Activated T-cell treated with anti-CD3 and anti-CD28 coated beads for 24 hours (primary cell): ENCODE data around the gene LGR5.
"Not testable (repeated sequence)": the region's sequence is repeated elsewhere in the genome, so short reads cannot be mapped to it uniquely, and the experiment has no call there.

Experiments used
- DNase-seq: peaks from one replicate; pipeline ENCODE4 v3.0.0-alpha.2; 2020; ENCODE audit warnings: low read depth

Gene LGR5

GRCh38 chr12:71551529-71551928 lies 111.9 kb downstream of the LGR5 start:
- DNase-seq = no peak

DNA sequence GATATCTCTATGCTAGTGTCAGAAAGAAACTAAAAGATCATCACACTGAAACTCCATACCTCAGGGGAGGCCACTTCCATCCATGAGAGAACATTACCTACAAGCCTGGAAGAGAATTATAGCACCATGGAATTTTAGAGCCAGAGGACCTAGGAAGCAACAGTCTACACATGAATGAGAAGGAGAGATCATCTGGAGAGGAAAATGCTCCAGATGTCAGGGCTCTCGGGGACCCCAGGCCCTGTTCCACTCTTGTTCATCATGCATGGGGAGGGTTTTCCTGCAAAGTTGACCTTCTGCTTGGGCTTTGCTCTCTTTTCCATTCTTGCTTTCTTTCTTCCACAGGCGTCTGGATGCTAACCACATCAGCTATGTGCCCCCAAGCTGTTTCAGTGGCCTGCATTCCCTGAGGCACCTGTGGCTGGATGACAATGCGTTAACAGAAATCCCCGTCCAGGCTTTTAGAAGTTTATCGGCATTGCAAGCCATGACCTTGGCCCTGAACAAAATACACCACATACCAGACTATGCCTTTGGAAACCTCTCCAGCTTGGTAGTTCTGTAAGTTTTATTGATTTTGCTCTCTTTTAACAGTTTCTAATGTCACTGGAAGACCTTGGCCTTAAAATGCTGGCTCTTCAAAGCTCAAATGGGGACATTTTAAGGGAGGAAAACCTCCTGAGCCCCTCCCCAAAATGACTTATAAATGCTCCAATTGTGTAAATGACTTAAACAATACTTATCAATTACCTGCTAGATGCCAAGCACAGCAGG lies 113.3 kb downstream of the LGR5 start:
- no peak for DNase-seq

GRCh38 chr12:71555191-71555590 lies 115.6 kb downstream of the LGR5 start:
- no peak for DNase-seq

DNA sequence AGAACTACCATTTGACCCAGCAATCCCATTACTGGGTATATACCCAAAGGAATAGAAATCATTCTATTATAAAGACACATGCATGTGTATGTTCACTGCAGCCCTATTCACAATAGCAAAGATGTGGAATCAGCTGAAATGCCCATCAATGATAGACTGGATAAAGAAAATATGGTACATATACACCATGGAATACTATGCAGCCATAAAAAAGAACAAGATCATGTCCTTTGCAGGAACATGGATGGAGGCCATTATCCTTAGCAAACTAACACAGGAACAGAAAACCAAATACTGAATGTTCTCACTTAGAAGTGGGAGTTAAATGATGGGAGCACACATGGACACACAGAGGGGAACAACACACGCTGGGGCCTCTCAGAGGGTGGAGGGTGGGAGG lies 116.2 kb downstream of the LGR5 start:
- DNase-seq = not testable (repeated sequence)

GRCh38 chr12:71556448-71556847 lies 116.8 kb downstream of the LGR5 start:
- DNase-seq = no peak

DNA sequence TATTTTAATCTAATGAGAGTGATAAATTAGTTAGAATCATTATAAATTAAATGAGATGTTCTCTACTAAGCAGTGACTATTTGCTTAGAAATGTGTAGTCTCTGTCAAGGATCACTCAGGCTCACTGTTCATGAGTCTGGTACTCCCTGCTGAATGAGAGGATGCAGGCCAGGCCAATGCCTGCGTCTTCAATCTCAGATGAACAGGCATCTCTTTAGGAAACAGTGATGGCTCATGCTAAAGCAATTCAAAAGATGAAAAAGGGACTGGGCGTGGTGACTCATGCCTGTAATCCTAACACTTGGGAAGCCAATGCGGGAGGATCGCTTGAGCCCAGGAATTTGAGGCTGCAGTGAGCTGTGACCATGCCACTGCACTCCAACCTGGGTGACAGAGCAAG lies 117.3 kb downstream of the LGR5 start:
- DNase-seq = no peak

DNA sequence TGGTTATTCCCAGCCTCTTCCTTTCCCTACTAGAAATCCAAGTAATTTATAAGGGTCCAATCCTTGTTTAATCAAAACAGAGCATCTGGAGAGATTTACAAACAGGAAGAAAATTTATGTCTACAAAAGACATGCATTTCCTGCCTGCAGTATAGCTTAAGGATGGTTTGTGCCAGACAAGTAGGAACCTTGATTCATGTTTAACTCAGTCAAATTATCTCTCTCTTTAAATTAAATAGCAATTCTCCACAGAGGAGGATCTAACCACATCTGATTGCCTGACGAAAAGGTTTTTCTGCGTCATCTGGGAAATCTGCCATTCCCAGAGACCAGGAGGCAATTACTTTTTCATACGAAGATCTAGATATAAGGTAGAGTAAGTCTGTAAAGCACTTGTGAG lies 118.8 kb downstream of the LGR5 start:
- DNase-seq = no peak

DNA sequence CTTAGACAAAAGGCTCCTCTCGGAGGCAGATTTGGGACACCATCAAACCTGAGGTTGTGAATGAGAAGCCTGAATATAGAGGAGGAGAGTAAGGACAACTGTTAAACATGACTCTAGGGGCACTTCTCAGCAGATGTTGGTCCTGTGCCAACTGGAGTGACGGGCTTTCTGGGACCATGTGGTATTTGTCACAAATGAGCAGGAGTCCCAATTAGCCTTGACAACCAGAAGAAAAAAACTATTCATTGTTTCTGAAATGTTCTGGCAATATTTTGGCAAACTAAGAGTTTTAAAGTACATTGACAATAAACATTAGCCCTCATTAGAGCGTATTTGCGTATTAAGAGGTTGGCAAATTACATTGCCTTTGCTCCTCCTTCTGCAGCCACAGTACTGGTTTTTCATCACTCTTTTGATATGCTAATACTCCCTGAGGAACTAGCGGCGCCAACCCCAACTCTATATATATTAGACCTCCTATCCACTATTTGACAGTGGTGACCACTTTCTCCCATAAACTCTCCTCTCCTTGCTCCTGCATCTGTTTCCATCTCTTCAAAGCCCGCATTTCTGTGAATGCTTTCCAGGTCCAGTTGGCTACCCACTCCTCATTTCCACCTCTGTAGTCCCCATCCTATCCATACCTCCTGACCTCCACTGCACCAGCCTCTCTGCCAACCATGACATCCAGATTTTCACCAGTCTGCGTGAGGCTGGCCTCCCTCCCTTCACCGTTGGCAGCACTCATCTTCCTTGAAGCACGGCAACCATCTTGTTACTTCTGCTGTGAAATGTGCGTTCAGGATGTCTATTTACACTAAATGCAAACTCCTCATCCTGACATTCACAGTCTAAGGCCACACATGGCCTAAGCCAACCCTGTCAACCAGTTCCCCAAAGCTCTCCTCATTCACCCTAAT lies 123.3 kb downstream of the LGR5 start:
- DNase-seq = no peak

GRCh38 chr12:71565535-71565934 lies 125.9 kb downstream of the LGR5 start:
- no peak for DNase-seq

DNA sequence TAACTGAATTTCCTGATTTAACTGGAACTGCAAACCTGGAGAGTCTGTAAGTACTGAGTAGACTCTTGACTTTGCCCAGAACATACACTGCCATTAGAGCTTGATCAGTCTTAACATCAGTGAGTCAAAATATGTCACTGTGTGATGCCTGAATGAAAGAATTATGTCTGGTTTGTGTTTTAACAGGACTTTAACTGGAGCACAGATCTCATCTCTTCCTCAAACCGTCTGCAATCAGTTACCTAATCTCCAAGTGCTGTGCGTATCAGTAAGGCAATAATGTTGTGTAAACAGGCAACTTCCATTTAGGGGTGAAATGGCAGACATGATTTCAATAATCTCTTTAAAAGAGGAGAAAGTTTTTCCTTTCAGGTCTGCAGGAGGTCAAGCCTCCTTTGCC lies 127.1 kb downstream of the LGR5 start:
- no peak for DNase-seq

DNA sequence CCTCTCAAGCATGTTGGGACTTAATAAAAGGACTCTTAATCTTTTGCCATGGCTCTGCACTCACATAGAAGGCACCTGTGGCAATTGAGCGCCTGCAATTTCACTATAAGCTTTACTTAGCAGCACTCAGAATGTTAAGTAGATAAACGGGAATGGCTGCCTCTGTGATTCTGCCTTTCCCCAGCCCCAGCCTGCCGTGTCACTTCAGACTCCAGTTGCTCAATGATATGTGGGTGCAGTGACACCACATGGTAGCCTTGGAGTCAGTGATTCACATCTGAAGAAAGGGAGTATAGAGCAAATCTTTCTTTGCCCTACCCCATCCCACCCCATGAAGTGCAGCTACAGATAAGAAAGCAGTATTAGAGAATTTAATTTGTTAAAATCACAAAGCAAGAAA lies 127.9 kb downstream of the LGR5 start:
- no peak for DNase-seq

GRCh38 chr12:71569885-71570284 lies 130.3 kb downstream of the LGR5 start:
- not testable (repeated sequence) for DNase-seq

DNA sequence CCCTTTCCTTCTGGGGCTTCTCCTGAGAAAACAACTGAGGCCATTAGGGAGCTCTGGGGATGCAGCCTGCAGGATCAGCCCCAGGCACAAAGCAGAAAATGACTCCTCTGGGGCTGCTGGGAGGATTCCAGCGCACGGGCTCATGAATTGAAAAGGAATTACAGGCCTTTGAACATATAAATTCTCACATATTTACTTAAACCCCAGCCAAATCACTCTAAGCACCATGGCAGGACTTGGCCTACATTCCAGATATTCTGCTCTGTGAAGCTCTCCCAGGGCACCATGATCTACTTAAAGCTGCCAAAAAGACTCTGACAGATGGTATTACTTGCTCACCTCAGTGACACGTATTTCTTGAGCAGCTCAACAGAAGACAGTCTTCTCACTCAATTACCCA lies 136.9 kb downstream of the LGR5 start:
- DNase-seq = no peak

DNA sequence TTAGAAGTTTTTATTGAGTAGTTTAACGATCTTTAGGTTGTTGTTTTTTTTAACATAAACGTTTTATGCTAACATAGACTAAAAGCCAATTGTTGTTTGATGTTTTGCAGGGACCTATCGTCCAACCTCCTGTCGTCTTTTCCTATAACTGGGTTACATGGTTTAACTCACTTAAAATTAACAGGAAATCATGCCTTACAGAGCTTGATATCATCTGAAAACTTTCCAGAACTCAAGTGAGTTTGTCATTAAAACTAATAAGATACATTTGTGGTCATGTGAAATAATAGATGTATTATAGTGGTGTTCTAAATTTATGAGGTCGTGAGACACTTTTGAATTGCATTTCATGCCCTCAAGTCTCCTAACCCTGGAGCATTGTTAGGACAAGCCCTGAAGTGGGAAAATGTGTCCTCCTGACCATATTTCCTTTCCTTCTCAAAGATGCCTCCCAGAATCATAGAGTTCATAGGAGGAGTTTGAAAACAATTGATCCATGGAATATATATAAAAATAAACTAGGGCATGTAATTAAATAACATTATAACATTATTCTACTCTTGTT lies 139.2 kb downstream of the LGR5 start:
- DNase-seq = no peak

GRCh38 chr12:71581206-71581605 lies 141.6 kb downstream of the LGR5 start:
- DNase-seq = no peak

- no peak for DNase-seq
These were observed 143.3 kb downstream of the LGR5 start for GRCh38 chr12:71582925-71583324.

GRCh38 chr12:71584356-71584755 lies 144.8 kb downstream of the LGR5 start:
- DNase-seq = no peak

GRCh38 chr12:71585218-71585617 lies 145.6 kb downstream of the LGR5 start:
- DNase-seq = no peak

GRCh38 chr12:71587012-71587411 lies 147.4 kb downstream of the LGR5 start:
- DNase-seq = no peak

DNA sequence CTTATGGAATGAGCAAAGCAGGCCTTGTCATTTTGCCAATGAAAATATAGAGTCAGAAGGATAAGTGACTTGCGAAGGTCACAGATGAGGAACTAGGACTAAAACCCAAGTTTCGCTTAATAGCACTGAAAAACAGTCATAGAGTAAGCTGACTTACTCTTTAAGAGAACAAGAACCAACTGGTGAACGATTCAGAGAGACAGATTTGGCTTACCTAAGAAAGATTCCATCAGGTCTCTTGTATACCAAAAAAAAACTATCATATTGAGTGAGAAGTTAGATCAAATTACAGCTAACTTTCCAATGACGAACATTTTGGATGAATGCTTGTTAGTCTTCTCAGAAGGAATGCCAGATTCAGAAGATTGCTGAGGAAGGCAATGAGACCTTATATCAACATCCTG lies 149.9 kb downstream of the LGR5 start:
- DNase-seq = no peak

DNA sequence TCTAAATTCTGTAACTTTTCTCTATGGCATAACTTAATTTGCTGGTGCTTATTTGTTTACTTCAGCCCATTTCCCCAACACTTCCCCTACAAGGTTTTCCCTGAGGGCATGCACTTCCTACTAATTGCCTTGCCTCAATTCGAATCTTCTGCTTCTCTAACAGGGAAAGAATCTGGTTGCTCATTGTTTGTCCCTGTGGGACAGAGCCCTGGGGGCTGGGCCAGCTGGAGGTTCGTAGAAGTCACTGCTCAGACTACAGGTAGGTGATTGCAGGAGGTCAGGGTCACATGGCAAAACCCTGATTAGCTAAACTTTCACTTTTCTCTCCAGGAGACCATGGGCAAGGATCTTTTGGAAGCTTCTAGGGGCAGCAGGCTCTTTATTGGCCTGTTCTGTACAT lies 152.0 kb downstream of the LGR5 start:
- DNase-seq = no peak

GRCh38 chr12:71592841-71593240 lies 153.2 kb downstream of the LGR5 start:
- no peak for DNase-seq
